Stimulated activated CD8-positive, alpha-beta memory T cell treated with anti-CD3 and anti-CD28 coated beads, Interleukin-12 subunit alpha, Interleukin-12 subunit beta, amount 100 ng/mL, for 24 hours (primary cell): ENCODE data around the gene CIAO3.
A peak's percentile ranks its signal among the peaks of the same experiment; 100 is the strongest.
"Not testable (repeated sequence)": the region's sequence is repeated elsewhere in the genome, so short reads cannot be mapped to it uniquely, and the experiment has no call there.

Experiments
- DNase-seq: peaks from one replicate; pipeline ENCODE4 v3.0.0-alpha.2; 2020; ENCODE audit errors: extremely low read depth

The CIAO3 gene

GRCh38 chr16:723695-724094 lies 17.1 kb downstream of the CIAO3 start:
- no peak for DNase-seq

- DNase-seq = no peak
These were observed 17.8 kb downstream of the CIAO3 start for GRCh38 chr16:722835-723633.

GRCh38 chr16:721765-722540 lies 18.8 kb downstream of the CIAO3 start:
- no peak for DNase-seq

DNA sequence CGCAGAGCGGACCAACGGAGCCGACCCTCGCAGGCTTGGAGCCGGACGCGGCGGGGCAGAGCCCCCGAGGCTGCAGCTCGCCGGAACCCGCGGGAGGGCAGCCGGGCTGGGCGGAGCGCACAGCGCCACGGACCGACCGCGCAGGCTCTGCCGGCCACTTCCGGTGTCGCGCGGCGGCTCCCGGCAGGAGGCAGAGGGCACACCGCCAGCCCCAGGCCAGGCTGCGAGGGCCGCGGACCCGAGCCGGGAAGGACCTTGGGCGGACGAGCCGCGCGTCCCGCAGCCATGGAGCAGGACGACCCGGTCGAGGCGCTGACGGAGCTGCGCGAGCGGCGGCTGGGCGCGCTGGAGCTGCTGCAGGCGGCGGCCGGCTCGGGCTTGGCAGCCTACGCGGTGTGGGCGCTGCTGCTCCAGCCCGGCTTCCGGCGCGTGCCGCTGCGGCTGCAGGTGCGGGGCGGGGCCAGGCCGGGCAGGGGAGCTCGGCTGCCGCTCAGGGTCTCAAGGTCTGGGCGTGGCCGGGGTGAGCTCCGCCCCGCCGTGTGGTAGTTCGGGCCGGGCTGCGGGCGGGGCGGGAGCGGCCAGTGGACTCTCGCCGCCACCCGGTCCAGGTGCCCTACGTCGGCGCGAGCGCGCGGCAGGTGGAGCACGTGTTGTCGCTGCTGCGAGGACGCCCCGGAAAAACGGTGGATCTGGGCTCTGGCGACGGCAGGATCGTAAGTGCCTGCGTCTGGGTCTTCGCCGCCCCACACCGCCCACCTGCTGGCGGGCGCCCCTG lies 19.6 kb downstream of the CIAO3 start, which contains the start of gene ANTKMT:
Gene ANTKMT, plus strand, starts transcription at position 157 of the 775 bp plus-strand sequence. Its CDS starts 129 bp downstream, at position 286.
- DNase-seq = peak; percentile 56

- DNase-seq = no peak
These were observed 20.3 kb downstream of the CIAO3 start for GRCh38 chr16:720447-720989.

GRCh38 chr16:719815-720446 lies 20.9 kb downstream of the CIAO3 start:
- no peak for DNase-seq

DNA sequence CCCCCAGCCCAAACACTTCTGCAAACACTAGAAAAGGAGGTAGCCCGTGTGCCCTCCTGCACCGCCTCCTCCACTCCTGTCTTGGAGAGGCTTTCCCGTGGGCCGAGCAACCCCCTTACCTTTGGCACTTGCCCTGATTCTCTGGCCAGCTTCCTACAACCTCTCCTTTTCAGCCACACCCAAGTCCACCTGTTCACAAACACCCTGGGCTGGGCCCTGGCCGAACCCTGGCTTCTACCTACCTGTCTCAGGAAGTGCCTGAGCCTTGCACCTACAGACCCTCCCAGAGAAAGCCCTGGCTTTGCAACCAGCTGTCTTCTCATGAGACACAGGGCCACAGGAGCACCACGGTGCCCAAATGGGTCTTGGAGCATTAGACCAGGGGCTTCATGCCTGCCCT lies 21.9 kb downstream of the CIAO3 start:
- no peak for DNase-seq

- DNase-seq = no peak
These were observed 22.4 kb downstream of the CIAO3 start for GRCh38 chr16:718389-718788.

- DNase-seq = no peak
These were observed 23.1 kb downstream of the CIAO3 start for GRCh38 chr16:717450-718245.

DNA sequence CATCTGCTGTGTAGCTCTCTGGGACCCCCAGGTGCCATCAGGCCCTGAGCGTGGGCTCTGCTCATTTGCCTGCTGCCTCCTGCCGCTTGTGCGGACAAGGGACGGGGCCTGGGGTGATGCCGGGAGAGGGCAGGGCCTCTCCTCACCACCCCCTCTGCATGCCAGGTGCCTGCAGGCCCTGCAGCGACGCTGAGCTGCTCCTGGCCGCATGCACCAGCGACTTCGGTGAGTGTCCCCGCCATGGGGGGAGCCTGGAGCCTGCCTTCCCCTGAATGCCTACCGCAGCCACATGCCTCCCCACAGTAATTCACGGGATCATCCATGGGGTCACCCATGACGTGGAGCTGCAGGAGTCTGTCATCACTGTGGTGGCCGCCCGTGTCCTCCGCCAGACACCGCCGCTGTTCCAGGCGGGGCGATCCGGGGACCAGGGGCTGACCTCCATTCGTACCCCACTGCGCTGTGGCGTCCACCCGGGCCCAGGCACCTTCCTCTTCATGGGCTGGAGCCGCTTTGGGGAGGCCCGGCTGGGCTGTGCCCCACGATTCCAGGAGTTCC lies 23.9 kb downstream of the CIAO3 start:
- DNase-seq = no peak

DNA sequence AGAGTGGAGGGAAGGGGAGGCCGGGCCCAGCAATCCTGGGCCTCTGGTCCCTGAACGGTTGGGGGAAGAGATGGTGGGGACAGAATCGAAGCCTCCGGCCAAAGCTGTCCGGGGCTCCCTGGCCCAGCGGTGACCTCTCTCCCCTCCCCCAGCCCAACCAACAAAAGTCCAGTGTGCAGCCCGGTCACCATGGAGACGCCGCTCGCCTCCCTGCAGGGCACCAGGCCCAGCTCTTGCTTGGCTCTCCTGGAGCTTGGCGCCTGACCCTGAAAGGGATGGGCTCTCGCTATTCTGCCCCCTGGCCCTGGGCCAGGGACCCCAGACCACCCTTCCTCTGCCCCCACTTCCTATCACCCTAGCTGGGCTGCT lies 24.6 kb downstream of the CIAO3 start:
- no peak for DNase-seq

- DNase-seq = no peak
These were observed 25.2 kb downstream of the CIAO3 start for GRCh38 chr16:715477-716199.

DNA sequence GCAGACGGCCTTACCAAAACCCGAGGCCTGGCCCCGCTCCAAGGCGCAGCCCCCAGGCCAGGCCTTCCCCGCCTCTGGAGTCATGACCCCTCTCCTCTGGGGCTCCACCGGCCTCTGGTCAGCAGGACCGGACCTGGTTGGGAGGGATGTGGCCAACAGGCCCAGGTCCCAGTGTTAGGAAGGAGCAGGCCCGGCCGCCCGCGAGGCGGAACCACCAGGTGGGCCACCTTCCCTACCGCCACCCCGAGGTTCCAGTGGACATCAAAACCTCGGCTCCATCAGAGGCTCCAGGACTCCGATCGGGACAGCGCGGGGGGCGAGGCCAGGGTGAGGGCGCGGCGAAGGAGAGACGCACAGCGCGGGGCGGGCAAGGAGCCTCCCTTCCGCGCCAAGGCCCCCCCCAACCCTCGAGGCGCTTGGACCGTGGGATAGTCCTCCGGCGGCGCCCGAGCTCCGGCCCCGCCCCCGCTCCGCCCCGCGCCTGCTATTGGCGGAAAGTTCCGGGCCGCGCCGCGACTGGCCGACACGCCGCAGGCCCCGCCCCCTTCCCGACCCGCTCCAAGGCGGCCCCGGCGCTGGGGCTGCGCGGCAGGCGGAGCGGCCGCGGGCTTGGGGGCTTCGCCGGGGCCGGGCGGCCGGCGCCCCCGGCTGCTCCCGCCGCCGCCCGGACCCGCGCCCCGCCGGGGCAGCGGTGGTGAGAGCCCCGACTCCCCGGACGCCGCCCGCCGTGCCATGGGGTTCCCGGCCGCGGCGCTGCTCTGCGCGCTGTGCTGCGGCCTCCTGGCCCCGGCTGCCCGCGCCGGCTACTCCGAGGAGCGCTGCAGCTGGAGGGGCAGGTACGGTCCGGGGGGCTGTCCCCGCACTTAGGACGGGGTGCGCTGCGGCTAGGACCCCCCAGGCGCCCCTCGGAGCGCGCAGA lies 26.0 kb downstream of the CIAO3 start, which contains the start of gene METRN:
Gene METRN, plus strand, starts transcription at position 561 of the 919 bp plus-strand sequence. Its CDS starts 172 bp downstream, at position 733.
- DNase-seq = peak; percentile 87

DNA sequence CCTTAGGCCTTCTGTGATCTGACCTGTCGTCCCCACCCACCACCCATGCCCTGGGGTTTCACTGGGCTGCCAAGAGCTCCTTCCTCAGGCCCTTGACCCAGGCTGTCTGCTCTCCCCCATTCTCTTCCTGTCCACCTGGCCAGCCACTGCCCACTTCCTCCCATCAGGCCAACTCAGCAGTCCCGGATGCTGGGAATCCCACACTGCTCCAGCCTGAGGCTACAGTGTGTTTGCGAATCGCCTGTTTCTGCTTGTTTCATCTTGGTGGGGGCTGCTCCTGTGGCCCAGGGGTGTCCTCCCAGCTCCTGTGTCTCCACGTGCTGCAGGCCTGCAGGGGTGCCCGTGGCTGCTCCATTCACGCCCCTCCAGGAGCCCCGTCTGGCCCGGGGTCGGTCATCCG lies 26.7 kb downstream of the CIAO3 start:
- no peak for DNase-seq

- not testable (repeated sequence) for DNase-seq
These were observed 28.0 kb downstream of the CIAO3 start for GRCh38 chr16:712740-713250.

- DNase-seq = no peak
These were observed 29.1 kb downstream of the CIAO3 start for GRCh38 chr16:711548-712320.

- no peak for DNase-seq
These were observed 29.7 kb downstream of the CIAO3 start for GRCh38 chr16:711084-711483.
